Activated CD4-positive, alpha-beta T cell treated with anti-CD3 and anti-CD28 coated beads, Interleukin-2, amount 50 U/mL, for 4 hours (primary cell): ENCODE data around the gene PLIN5.

Source experiments
- DNase-seq, 2 experiments: peaks; one replicate each; pipeline ENCODE4 v3.0.0-alpha.2; 2020

Gene PLIN5

GRCh38 chr19:4534836-4535658, at the start of gene PLIN5:
Gene PLIN5 (minus strand): TSS chr19:4535224. CDS start chr19:4534074, 1,150 bp downstream.
- peak in 1 of 2 experiments; percentile 19 for DNase-seq

- DNase-seq = no peak
Observed at GRCh38 chr19:4583961-4584669, 49.1 kb upstream of the PLIN5 start.

- DNase-seq = no peak
Observed at GRCh38 chr19:4582980-4583842, 48.2 kb upstream of the PLIN5 start.

GRCh38 chr19:4581666-4582553, 46.9 kb upstream of the PLIN5 start:
- no peak for DNase-seq

GRCh38 chr19:4580961-4581665, 46.1 kb upstream of the PLIN5 start:
- DNase-seq = no peak

- no peak for DNase-seq
Observed at GRCh38 chr19:4580021-4580901, 45.2 kb upstream of the PLIN5 start.

GRCh38 chr19:4579389-4579788, 44.4 kb upstream of the PLIN5 start:
- DNase-seq = no peak

GRCh38 chr19:4578552-4579248, 43.7 kb upstream of the PLIN5 start:
- no peak for DNase-seq

- DNase-seq = no peak
Observed at GRCh38 chr19:4577020-4577782, 42.2 kb upstream of the PLIN5 start.

GRCh38 chr19:4576016-4576933, 41.3 kb upstream of the PLIN5 start:
- peak; percentile 65 to 71 for DNase-seq

GRCh38 chr19:4575267-4576015, 40.4 kb upstream of the PLIN5 start:
- DNase-seq = no peak

- no peak for DNase-seq
Observed at GRCh38 chr19:4573682-4574081, 38.7 kb upstream of the PLIN5 start.

- no peak for DNase-seq
Observed at GRCh38 chr19:4571305-4571917, 36.4 kb upstream of the PLIN5 start.

GRCh38 chr19:4570916-4571304, 35.9 kb upstream of the PLIN5 start:
- no peak for DNase-seq

- DNase-seq = no peak
Observed at GRCh38 chr19:4570402-4570801, 35.4 kb upstream of the PLIN5 start.

- no peak for DNase-seq
Observed at GRCh38 chr19:4568886-4569285, 33.9 kb upstream of the PLIN5 start.
